Gastroesophageal sphincter (tissue), 3 donors: ENCODE measurements around the gene STEAP1B.
"Not testable (repeated sequence)": the region's sequence is repeated elsewhere in the genome, so short reads cannot be mapped to it uniquely, and the experiment has no call there.

Experiments used
- CTCF ChIP-seq, 4 experiments: fragments of 200-600 bp in 2 of 4; fragments of 450-650 bp in 2 of 4; sonication (generic) in 1 of 4; IDR thresholded peaks; one replicate each; pipeline ENCODE4 v1.5.1; 2017 to 2019; ENCODE audit warnings: antibody characterized with exemption in 4 of 4, mild to moderate bottlenecking in 2 of 4, moderate library complexity in 2 of 4
- EP300 ChIP-seq: sonication (generic); formaldehyde crosslinking; IDR thresholded peaks from one replicate; pipeline ENCODE4 v1.6.1; 2017; ENCODE audit warnings: antibody characterized with exemption, mild to moderate bottlenecking

GRCh38 chr7:22506316-22507020 lies 6.5 kb upstream of the STEAP1B start:
- TF ChIP-seq CTCF (IDR thresholded peaks at IDR 0.05); EP300: not testable (repeated sequence)
